ENCODE measurements around the gene CARD11. TPM values are rescaled to one million over a fixed set of nuclear protein-coding genes. Genes with fewer than 3 reads are reported as not detected.

Gene CARD11
- total RNA-seq, 6 experiments from 2014 or later, result not detected

- Mint-ChIP-seq H3K9me3 (peaks cover 42% of the 10 kb centered on the region), H3K27me3 (ENCODE audit: insufficient read depth) (peaks cover 2% of the 10 kb centered on the region)
- no peak for TF ChIP-seq CTCF (IDR thresholded peaks at IDR 0.05)
Observed at GRCh38 chr7:3069771-3070449, 26.2 kb upstream of the CARD11 start.

GRCh38 chr7:3068530-3068929 is 24.9 kb upstream of the CARD11 start:
- DNase-seq, result no peak
- Mint-ChIP-seq H3K4me1 (ENCODE audit: low read depth) (no peaks in the 10 kb centered on the region), H3K9me3 (peaks cover 42% of the 10 kb centered on the region), H3K36me3 (ENCODE audit: low read depth) (no peaks in the 10 kb centered on the region), H3K27ac (no peak overlapping the region), H3K27me3 (ENCODE audit: insufficient read depth) (peaks cover 2% of the 10 kb centered on the region), H3K4me3 (no peak overlapping the region)
- TF ChIP-seq CTCF (IDR thresholded peaks at IDR 0.05), result no peak

More at GRCh38 chr7:3069771-3070449, 26.2 kb upstream of the CARD11 start:
- Mint-ChIP-seq H3K4me1 (ENCODE audit: low read depth) (no peaks in the 10 kb centered on the region), H3K36me3 (ENCODE audit: low read depth) (no peaks in the 10 kb centered on the region), H3K4me3 (no peak overlapping the region), H3K27ac (no peak overlapping the region)
- DNase-seq, result no peak

GRCh38 chr7:3067606-3068380 is 24.1 kb upstream of the CARD11 start:
- Mint-ChIP-seq H3K27ac (no peak overlapping the region), H3K36me3 (ENCODE audit: low read depth) (no peaks in the 10 kb centered on the region), H3K4me1 (ENCODE audit: low read depth) (no peaks in the 10 kb centered on the region), H3K27me3 (ENCODE audit: insufficient read depth) (peaks cover 2% of the 10 kb centered on the region), H3K9me3 (peaks cover 42% of the 10 kb centered on the region), H3K4me3 (no peak overlapping the region)
- no peak for TF ChIP-seq CTCF (IDR thresholded peaks at IDR 0.05)
- DNase-seq, result no peak

GRCh38 chr7:3067193-3067592 is 23.5 kb upstream of the CARD11 start:
- Mint-ChIP-seq H3K27ac (no peak overlapping the region), H3K4me3 (no peak overlapping the region), H3K9me3 (peaks cover 36% of the 10 kb centered on the region), H3K27me3 (ENCODE audit: insufficient read depth) (peaks cover 2% of the 10 kb centered on the region), H3K4me1 (ENCODE audit: low read depth) (no peaks in the 10 kb centered on the region), H3K36me3 (ENCODE audit: low read depth) (no peaks in the 10 kb centered on the region)
- no peak for TF ChIP-seq CTCF (IDR thresholded peaks at IDR 0.05)
- DNase-seq, result no peak

GRCh38 chr7:3066506-3066905 is 22.8 kb upstream of the CARD11 start:
- Mint-ChIP-seq H3K27me3 (ENCODE audit: insufficient read depth) (peaks cover 2% of the 10 kb centered on the region), H3K9me3 (peaks cover 40% of the 10 kb centered on the region), H3K27ac (no peak overlapping the region), H3K4me3 (no peak overlapping the region), H3K4me1 (ENCODE audit: low read depth) (no peaks in the 10 kb centered on the region), H3K36me3 (ENCODE audit: low read depth) (no peaks in the 10 kb centered on the region)
- DNase-seq, result no peak
- no peak for TF ChIP-seq CTCF (IDR thresholded peaks at IDR 0.05)

Data from HFFc6 (cell line).